Dermis blood vessel endothelial cell (primary cell): ENCODE results near the gene HIPK3. TPM values are rescaled to one million over a fixed set of nuclear protein-coding genes. Genes with fewer than 3 reads are reported as not detected.
"Not testable (repeated sequence)": the region's sequence is repeated elsewhere in the genome, so short reads cannot be mapped to it uniquely, and the experiment has no call there.

Experiments used
- DNase-seq: peaks from one replicate; pipeline ENCODE4 v3.0.0; 2010
- total RNA-seq: library from RNA; depleted of rRNA; stranded (reverse); fragments of >200 nt; gene quantifications from 2 replicates; pipeline ENCODE4 v1.2.3, GENCODE V29; 2014

Gene HIPK3
- total RNA-seq, 1 donor from 2014 or later = 138 TPM

DNA sequence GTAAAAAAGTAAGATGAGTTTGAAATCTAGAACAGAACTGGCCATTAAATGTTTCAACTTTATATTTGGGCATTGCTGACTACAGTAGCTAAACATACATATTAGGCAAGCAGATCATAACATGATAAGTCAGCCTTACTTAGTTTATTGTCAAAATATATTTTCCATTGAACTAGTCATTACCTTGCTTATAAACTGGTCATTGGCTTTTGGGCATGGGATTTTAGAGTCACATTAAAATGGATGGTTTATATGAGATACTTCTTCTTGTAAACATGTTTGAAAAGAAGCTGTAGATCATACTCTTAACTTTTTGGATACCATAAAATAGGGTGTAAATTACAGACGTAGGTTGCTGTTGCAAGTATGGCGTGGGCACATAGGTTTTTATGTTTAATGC is 2.7 kb downstream of the HIPK3 start:
- DNase-seq = no peak

DNA sequence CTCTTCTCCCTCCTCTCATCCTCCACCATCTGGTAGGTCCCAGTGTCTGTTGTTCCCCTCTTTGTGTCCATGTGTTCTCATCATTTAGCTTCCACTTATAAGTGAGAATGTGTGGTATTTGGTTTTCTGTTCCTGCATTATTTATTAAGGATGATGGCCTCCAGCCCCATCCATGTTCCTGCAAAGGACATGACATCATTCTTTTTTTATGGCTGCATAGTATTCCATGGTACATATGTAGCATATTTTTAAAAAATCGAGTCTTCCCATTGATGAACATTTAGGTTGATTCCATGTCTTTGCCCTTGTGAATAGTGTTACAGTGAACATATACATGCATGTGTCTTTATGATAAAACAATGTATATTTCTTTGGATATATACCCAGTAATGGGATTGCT is 4.2 kb downstream of the HIPK3 start:
- DNase-seq = not testable (repeated sequence)

DNA sequence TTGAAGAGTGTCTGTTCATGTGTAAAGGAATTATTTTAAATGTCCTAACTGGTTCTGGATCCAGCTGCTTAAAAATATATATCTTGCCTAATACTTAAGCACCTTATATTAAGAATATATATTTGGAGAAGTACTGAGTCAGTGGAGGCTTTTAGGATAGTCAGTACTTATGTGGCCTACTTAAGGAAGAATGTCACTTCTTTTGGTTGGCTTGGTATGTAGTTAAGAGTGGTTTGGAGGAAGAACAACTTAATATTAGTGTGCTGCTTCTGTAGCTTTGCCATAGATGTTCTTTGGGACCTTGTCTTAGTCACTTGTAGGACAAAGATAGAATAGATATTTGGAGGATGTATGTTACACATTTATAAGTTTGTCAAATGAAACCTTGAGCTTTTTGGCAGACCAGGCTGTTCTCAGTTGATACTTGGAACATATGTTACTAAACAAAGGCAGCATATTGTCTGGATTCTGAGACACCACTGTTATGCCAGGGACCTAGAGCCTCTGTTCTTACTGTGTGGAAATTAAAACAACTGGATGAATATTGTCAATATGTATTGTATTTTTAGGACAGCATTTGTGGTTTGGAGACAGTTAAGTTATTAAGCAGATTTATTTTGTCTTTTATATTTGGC is 4.9 kb downstream of the HIPK3 start:
- DNase-seq = no peak

DNA sequence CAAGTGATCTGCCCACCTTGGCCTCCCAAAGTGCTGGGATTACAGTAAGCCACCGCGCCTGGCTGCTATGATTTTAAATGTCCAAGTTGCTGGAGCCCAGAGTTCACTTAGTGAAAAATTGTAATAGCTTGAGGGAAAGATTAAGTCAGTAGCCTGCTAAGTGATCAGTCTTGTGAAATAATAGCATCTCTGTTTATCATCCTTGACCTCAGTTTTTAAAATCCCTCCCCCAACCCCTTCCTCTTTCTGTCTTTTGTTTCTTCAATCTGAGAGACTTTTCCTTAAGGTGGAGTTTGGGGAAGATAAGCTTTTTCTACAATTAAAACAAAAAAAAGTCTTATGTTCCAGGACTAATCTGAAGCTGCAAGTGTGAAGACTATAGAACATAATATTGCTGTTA is 6.4 kb downstream of the HIPK3 start:
- no peak for DNase-seq

DNA sequence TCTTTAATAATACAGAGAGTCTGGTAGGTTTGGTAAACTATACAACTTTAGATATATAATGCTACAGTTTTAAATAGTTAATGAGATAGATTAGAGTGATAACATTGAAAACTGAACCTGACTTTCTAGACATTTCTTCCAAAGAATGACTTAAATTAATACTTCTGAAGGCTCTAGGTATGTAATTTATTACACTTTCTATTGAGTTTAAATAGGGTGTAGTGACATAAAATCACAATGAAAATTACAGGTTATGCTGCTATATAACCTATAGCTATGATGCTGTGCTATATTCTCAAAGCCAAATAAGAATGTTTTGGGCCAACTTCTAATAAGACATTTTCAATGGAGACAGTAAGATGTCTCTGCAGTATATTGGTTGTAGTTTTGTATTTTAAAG is 7.7 kb downstream of the HIPK3 start:
- DNase-seq = no peak

DNA sequence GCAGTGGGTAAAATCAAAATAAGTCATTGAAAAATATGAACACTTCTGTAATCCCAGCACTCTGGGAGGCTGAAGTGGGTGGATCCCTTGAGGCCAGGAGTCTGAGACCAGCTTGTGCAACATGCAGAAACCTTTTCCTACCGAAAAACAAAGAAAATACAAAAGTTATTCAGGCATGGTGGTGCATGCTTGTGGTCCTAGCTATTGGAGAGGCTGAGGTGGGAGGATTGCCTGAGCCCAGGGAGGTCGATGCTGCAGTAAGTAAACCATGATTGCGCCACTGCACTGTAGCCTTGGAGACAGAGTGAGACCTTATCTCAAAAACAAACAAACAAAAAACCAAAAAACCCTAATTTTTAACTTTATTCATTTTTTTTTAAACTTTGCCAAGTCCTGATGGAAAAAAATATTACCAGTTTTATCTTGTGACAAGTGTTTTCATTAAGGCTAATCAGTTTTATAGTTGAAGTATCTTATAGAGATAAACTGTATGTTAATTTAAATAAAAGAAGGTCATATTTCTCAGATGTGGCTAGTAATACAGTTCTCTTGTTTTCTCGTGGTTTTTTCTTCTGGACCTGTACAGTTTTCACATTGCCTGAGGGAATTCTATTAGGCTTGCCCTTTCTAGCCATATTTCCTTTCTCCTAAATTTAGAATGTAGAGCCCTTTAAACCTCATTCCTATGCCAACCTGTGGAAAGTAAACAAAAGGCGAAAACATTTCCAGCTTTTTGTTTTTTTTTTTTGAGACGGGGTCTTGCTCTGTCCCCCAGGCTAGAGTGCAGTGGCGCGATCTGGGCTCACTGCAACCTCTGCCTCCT is 9.4 kb downstream of the HIPK3 start:
- DNase-seq = peak; percentile 7

DNA sequence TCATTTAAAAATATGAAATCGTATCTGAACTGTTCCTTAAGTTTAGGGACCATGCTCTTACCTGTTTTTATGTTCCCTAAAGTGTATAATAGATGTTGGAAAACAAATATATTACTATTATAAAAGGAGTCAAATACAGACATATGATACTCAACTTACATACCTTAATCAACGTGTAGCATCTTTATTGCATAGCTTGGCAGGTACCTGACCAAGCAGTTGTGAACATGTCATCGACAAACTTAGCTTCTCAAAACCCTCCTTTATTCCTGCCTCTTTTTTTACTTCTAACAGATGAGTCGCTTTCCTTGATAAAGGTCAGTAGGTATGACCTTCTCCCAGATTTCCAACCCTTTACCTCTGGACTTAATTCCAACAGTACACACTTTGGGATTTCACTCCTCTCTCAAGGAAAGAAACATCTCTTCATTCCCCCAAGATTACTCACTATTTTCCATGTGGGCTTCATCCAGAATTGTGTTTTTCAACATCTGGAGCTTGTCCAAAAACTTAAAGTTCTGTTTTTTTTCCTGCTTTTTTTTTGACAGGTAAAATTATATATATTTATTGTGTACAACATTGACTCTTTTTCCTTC is 11.9 kb downstream of the HIPK3 start:
- DNase-seq = peak; percentile 15

DNA sequence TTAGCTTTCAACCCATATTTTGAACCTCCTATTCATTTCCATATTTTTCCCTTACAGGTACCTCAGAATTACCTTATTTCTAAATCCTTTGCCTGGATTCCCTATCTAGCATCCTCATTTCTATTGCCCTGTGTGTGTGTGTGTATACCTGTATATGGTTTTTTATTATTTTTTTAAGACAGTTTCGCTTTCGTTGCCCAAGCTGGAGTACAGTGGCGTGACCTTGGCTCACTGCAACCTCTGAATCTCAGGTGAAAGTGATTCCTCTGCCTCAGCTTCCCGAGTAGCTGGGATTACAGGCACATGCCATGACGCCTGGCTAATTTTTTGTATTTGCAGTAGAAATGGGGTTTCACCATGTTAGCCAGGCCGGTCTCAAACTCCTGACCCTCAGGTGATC is 12.6 kb downstream of the HIPK3 start:
- no peak for DNase-seq

DNA sequence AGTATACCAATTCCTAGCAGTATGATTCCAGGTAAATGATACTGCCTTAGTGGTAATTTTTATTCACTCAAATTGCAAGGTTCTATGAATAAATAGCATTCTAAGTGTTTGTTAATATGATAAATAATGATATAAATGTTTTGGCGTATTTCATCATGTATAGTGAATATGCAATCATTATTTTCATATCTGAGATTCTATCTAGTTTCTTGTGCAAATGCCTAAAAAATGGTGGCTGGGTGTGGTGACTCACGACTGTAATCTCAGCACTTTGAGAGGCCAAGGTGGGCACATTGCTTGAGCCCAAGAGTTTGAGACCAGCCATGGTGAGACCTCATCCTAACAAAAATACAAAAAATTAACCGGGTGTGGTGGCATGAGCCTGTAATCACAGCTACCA is 13.9 kb downstream of the HIPK3 start:
- no peak for DNase-seq

DNA sequence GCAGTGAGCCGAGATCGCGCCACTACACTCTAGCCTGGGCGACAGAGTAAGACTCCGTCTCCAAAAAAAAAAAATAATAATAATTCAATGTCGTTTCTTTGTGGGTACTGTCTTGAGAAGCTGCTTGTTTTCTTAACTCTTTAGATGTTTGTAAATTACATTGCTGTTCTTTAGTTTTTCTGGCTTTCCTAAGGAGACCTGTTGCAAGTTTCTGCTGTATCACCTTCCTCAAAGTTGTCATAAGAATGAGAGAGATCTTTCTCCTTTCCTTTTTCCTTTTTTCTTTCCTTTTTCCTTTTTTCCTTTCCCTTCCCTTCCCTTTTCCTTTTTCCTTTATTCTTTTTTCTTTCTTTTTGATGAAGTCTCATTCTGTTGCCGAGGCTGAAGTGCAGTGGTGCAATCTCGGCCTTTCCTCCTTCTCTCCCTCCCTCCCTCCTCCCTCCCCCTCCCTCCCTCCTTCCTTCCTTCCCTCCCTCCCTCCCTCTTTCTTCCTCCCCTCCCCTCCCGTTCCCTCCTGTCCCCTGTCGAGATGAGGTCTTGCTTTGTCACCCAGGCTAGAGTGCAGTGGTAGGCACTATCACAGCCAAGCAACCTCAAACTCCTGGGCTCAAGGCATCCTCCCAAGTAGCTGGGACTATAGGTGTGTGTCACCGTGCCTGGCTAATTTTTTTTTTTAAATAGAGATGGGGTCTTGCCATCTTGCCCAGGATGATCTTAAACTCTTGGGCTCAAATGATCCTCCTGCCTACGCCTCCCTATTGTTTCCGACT is 15.3 kb downstream of the HIPK3 start:
- no peak for DNase-seq

DNA sequence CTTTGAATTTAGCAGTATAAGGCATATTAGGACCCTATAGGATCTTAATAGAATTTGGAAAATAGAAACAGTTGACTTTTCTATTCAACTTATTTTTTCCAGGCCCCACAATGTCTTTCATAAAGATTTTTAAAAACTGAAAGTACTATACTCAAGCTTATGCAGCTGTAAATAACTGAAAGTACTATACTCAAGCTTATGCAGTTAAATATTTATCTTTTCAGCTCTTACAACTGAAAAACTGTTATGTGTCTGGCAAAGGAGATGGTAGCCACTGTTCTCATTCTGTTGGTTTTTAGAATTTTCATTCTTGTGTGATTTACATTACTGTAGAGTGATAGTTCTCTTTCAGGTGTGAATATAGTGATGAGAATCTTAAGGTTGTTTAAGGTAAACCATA is 16.5 kb downstream of the HIPK3 start:
- no peak for DNase-seq

DNA sequence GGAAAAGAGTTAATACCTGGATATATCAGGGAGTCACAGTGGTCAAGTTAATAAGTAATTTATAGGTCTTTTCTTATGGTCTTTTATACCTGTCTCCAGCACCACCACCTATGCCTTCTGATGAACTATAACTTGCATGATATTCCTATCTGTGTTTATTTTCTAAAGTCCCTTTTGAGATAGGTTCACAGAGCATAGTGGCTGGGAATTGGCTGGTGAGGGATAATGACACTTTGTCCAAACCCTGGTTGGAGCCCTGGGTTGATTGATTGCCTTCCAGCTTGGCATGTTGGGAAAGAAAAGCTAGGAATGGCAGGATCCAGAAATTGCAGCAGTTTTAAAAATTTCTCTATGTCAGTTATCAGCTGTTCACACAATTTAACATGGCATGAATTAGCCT is 23.2 kb downstream of the HIPK3 start:
- DNase-seq = no peak

DNA sequence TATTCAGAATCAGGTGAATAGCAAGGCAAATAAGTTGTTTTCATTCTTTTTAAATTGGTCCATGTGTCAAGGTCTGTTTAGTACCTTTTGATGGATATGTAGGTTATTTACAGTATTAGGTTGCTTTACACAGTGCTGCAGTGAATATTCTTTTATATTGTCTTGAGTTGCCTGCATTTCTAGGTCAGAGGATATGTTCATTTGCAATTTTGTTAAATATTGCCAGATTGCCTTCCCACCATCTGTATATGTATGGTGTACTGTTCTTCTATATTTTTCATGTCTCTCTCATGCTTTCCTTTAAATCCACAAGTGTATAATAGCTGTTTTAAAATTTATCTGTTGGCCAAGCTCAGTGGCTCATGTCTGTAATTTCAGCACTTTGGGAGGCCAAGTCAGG is 24.6 kb downstream of the HIPK3 start:
- no peak for DNase-seq

DNA sequence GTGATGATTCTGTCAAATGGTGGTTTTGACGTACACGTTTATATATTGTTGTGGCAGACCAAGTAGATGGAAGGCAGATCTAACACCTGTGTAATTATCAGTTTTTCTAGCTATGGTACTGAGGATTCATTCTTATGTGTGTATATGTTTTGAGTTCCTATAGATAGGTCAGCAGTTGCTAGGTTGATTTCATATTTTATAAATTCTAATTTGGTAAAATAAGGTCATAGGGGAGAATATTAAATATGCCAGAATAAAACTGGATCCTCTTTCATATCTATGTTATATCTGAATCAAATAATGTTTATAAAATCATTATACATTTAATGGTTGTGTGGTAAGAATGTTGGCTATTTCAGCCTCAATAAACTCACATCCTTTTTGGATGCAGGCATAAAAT is 27.6 kb downstream of the HIPK3 start:
- DNase-seq = no peak

DNA sequence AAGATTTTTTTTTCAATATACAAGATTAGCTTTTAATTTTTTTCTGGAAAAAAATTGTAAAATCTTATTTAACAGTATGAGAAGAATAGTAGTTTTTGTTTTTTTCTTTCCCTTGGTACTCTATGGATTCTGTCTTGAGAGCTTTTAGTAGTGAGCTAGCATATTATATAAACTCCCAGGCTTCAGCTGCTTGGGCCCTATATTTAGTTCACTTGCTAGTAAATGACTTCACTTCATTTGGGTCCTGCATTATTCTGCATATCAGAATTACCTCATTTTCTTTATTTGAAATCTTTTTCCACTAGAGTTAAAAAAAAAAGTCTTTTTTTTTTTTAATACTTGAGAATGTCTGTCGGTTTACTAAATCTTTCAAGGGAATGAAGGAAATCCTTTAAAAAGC is 33.1 kb downstream of the HIPK3 start:
- no peak for DNase-seq

DNA sequence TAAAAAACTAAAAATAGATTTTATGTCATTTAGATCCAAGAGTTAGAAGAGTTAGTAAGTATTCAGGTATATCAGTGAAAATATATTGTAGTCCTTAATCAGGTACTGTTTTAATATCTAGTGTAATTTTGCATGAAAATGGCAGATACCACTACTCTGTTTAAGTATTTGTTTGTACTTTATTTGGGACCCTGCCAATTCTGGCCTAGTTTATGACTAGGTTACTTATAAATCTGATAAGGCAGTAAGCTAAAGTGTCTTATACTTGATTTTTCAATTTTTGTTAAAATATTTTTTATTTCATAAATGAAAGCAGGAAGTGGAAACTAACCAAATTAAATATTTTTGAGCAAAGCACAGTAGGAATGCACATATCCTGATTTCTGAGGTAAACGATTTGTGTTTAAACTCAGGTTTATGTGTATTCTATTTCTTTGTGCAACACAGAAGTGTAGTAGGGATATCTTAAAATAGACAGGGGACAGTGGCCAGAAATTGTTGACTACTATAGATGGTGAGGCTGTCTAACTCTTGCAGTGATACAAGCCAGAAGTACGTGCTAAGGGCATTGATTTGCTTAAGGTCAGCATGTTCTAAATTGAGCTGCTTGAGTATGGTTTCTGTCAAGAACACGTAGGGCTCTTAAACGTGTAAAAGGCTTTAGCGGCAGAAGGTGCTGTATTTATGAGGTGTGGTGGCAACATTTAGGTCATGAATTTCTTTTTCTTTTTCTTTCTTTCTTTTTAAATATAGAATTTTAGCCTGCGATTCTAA is 34.0 kb downstream of the HIPK3 start:
- no peak for DNase-seq

DNA sequence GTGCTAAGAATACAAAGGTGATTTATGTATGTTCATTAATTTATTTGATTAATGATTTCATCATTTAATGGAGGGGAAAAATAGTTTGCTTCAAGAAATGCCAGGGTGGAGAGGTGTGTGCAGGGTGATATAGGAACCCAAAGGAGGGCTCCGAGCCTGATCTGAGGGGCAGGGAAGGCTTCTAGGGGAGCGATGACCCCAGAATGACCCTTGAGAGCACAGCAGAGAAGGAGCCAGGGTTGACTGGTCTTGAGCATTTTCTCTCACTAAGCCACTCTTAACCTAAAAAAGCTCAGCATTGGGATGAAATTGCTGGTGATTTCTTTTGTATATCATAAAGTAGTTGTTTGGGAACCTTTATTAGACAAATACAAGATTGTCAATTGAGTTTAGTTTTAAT is 35.1 kb downstream of the HIPK3 start:
- DNase-seq = no peak

DNA sequence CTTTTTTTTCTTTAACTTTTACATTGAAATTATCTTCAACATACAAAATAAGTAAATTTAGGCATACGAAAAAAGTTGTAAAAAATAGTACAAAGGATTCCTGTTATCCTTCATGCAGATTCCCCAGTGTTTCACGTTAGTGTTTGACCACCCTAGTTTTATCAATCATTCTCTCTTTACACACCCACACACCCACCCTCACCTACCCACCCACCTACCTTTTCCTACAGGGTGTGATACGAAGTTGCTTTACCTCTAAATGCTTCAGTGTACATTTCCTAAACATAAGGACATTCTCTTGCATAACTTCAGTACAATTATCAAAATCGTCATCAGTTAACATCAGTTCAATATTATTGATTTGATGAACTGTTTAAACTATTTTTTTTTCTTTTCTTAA is 37.0 kb downstream of the HIPK3 start:
- DNase-seq = no peak

DNA sequence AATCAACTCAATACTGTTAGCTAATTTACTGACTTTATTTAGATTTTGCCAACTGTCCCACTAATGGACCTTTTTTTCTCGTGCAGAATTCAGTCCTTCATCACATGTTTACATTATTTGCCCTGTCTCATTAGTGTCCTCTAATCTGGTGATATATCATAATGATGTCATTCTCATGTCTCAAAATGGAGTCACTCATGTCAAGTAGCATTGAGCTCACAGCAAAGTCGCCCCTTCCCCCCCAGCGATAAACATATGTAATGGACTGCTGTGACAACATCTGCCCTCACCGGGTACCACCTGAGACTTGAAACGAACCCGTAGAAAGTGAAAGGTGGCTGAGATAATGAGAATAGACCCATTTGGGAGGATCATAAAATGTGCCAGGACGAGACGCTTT is 37.6 kb downstream of the HIPK3 start:
- no peak for DNase-seq

DNA sequence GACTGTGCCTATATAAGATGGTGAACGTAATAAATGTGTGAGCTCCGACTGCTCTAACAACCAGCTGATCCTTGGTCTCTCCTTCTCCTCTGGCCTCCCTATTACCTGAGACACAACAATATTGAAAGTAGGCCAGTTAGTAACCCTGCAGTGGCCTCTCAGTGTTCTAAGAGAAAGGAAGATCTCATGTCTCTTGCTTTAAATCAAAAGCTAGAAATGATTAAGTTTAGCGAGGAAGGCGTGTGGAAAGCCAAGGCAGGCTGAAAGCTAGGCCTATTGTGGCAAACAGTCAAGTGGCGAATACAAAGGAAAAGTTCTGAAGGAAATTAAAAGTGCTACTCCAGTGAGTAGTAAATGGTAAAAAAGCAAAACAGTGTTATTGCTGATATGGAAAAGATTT is 39.5 kb downstream of the HIPK3 start:
- no peak for DNase-seq

DNA sequence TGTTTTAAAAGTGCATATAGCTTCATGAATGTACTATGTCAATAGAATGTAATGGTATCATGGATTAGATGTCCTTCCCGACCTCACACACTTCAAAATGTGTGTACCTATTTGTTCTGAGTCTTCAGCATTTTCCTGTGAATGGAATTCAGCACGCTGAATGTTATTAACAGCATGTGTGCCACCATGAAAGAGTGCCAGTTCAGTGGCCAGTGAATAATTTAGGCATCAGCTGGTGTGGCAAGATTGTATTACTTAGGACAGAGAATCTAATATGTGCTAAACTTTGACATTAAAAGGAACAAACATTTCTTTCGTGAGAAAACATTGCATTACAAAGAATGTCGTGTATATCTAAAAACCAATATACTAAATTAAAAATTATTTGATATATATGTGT is 46.4 kb downstream of the HIPK3 start:
- no peak for DNase-seq

DNA sequence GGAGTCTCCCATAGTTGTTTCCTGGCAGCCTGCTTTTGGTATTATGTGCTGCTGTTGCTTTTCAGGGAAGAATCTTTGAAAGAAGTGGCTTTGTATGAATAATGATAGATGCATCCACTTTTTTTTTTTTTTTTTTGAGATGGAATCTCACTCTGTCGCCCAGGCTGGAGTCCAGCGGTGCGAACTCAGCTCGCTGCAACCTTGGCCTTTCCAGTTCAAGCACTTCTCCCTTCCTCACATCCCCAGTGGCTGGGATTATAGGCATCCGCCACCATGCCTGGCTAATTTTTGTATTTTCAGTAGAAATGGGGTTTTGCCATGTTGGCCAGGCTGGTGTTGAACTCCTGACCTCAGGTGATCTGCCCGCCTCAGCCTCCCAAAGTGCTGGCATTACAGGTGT is 49.6 kb downstream of the HIPK3 start:
- DNase-seq = not testable (repeated sequence)

DNA sequence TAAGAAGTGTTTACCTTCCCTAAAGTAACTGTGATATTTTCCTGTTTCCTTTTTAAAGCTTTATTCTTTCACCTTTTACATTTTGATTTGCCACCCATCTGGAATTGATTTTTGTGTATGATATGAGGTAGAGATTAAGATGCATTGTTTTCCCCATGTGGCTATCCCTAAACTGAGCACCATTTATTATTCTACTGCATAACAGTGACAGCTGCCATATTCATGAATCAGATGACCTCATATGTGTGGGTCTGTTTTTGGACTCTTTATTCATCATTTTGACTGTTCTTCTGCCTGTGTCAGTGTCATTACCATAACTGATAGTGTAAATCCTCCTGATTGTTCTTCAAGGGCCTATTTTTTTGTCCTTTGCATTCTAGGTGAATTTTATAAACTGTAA is 50.8 kb downstream of the HIPK3 start:
- DNase-seq = no peak
